ENCODE data around the gene OTOG.

The OTOG gene

DNA sequence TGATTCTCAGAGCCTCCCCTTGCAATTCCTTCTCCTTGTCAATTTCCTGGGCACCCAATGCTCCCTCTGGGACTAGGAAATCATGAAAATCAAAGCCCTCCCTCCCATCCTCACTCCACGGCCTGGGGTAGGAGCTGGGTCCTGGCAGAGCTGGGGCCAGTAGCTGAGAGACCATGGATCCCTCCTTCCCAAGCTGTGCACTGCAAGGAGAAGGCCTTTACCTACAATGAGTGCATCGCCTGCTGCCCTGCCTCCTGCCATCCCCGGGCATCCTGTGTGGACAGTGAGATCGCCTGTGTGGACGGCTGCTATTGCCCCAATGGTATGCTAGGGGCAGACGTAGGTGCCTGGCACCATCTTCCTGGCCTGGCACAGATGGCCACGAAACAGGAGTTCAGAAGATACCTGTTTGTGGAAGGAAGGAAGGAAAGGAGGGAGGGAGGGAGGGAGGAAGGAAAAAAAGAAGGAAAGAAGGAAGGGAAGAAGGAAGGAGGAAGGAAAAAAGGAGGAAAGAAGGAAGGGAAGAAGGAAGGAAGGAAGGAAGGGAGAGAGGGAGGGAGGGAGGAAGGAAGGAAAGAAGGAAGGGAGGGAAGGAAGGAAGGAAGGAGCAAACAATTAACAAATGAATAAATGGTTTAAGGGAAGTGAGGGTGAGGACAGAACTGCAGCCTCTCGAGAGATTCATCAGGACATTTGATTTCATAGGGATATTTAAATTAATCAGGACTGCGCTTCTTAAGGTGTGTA, 12.5 kb downstream of the OTOG start:
- TF ChIP-seq, protein P1, sequence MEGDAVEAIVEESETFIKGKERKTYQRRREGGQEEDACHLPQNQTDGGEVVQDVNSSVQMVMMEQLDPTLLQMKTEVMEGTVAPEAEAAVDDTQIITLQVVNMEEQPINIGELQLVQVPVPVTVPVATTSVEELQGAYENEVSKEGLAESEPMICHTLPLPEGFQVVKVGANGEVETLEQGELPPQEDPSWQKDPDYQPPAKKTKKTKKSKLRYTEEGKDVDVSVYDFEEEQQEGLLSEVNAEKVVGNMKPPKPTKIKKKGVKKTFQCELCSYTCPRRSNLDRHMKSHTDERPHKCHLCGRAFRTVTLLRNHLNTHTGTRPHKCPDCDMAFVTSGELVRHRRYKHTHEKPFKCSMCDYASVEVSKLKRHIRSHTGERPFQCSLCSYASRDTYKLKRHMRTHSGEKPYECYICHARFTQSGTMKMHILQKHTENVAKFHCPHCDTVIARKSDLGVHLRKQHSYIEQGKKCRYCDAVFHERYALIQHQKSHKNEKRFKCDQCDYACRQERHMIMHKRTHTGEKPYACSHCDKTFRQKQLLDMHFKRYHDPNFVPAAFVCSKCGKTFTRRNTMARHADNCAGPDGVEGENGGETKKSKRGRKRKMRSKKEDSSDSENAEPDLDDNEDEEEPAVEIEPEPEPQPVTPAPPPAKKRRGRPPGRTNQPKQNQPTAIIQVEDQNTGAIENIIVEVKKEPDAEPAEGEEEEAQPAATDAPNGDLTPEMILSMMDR (IDR thresholded peaks at IDR 0.05; ENCODE audit: low read depth, low read length, missing control alignments): no peak

DNA sequence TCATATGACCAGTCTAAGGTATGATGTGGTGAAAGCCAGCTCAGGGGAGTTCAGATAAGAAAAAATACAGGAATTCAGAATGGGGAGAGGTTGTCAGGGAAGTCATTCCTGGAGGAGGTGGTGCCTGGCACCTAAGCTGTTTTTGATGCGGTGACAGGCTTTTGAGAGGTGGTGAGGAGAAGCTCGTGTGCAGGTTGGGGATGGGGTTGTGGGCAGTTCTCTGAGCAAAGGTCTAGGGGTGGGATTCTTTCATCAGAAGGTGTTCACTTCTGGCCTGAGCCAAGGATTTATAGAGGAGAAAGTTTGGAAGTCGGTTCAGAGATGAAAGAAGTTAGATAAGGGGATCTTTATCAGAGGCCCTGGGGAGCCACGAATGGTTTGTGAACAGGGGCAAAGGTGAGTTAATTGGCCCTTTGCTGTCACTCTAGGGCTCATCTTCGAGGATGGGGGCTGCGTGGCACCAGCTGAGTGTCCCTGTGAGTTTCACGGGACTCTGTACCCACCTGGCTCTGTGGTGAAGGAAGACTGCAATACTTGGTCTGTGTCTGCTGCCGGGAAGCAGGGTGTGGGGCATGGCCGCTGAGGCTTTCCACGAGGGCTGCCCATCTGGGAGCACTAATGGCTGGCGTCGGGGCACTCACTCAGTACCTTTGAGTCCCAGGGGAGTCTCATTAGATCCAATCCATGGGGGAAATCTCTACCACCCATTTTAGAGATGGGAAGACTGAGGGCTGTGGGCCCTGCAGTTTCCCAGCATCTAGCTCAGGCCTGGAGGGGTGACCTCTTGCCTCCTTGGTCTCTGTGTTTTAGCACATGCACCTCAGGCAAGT, 13.4 kb downstream of the OTOG start:
- TF ChIP-seq, protein P1 (IDR thresholded peaks at IDR 0.05; ENCODE audit: low read depth, low read length, missing control alignments): no peak
- in situ Hi-C loops (cut with HindIII; ENCODE audit: low sequenced_read_pairs): no loop called here
- H3K4me3 ChIP-seq (ENCODE audit: low read depth, low read length): no peak overlapping the region
- no peak for DNase-seq (ENCODE audit: low read depth)

More for the DNA sequence above, 12.5 kb downstream of the OTOG start:
- in situ Hi-C loops (cut with HindIII; ENCODE audit: low sequenced_read_pairs): no loop called here
- H3K4me3 ChIP-seq (ENCODE audit: low read depth, low read length): no peak overlapping the region
- no peak for DNase-seq (ENCODE audit: low read depth)

DNA sequence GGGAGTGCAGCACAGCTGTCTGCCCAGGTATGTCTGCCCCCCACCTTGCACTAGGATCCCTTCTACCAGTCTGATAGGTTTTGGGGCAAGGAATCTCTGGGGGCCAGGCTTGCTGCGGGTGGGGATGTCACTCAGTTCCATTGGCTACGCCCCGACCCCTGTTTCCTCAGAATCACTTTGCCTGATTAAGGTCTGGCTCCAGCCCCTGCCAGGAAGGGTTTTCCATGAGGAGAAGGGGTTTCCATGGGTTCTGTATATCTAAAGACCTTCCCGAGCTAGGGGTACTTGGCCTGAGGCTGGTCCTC, 14.0 kb downstream of the OTOG start:
- H3K4me3 ChIP-seq (ENCODE audit: low read depth, low read length): no peak overlapping the region
- DNase-seq (ENCODE audit: low read depth): no peak
- TF ChIP-seq, protein P1 (IDR thresholded peaks at IDR 0.05; ENCODE audit: low read depth, low read length, missing control alignments): no peak
- in situ Hi-C loops (cut with HindIII; ENCODE audit: low sequenced_read_pairs): no loop called here

DNA sequence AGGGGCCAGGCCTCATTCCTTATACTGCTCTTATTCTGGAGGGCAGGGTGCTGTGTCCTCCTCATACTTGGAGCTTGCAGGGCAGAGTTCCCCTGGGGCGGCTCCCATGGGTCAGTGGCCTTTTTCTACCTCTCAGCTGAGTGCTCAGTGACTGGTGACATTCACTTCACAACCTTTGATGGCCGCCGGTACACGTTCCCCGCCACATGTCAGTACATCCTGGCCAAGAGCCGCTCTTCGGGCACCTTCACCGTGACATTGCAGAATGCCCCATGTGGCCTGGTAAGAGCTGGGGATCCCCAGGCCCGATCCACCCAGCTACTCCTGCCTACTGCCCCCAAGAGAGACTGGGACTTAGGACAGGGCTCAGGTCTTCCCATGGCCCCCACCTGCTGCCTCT, 14.5 kb downstream of the OTOG start:
- in situ Hi-C loops (cut with HindIII; ENCODE audit: low sequenced_read_pairs): no loop called here
- TF ChIP-seq, protein P1 (IDR thresholded peaks at IDR 0.05; ENCODE audit: low read depth, low read length, missing control alignments): no peak
- H3K4me3 ChIP-seq (ENCODE audit: low read depth, low read length): no peak overlapping the region
- no peak for DNase-seq (ENCODE audit: low read depth)

DNA sequence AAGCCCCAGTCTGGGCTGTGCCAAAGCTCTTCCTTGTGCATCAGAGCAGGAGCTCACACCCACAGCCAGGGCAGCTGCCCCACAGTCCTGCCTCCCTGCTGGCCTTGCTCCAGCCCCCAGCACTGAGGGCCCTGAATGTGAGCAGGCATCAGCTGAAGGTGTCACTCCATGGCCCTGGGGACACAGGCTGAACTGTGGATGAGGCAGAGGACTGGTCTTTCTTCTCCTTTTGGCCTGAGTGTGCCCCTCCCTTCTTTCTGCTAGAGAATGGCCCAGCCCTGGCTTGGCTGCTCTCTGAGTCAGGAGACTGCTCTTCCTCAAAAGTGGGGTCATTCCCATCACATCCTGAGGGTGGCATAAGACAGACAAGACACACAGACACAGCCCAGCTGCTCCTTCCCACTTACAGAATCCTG, 16.2 kb downstream of the OTOG start:
- DNase-seq (ENCODE audit: low read depth): no peak

DNA sequence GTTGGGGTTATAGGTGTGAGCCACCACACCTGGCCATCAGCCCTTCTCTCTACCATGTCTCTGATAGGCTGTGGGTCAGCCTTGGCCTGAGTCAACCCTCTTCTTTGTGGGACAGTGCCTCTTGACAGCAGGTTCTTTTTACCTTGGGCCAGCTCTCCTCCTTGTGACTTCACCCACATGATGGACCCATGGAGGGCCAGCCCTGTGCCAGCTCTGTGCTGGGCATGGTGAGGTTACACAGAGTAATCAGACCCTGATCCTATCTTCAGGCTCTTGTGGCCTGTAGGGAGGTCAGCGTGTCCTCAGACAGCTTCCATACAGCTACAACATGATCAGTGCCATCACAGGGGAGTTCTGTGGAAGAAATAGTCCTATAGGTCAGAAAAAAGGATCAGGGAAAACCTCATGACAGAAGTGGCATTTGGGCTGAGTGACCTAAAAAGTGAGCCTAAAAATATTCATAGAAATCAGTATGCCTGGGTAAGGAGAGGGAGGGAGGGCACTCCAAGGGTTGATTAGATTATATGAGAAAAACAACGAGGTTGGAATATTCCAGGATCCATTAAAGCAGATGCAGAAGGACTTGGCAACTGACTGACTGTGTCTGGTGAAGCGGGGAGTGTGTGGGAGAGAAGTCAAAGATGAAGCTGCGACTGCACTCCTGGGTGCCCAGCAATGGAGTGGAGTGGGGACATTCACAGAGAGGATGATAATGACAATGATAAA, 17.1 kb downstream of the OTOG start:
- in situ Hi-C loops (cut with HindIII; ENCODE audit: low sequenced_read_pairs): no loop called here
- TF ChIP-seq, protein P1 (IDR thresholded peaks at IDR 0.05; ENCODE audit: low read depth, low read length, missing control alignments): no peak
- no peak overlapping the region for H3K4me3 ChIP-seq (ENCODE audit: low read depth, low read length)
- DNase-seq (ENCODE audit: low read depth): no peak

More for the DNA sequence above, 16.2 kb downstream of the OTOG start:
- in situ Hi-C loops (cut with HindIII; ENCODE audit: low sequenced_read_pairs): no loop called here
- TF ChIP-seq, protein P1 (IDR thresholded peaks at IDR 0.05; ENCODE audit: low read depth, low read length, missing control alignments): no peak
- H3K4me3 ChIP-seq (ENCODE audit: low read depth, low read length): no peak overlapping the region
